Glutamatergic neuron (in vitro differentiated cells): ENCODE data around the gene LMOD1. TPM values are rescaled to one million over a fixed set of nuclear protein-coding genes. Genes with fewer than 3 reads are reported as not detected.
"Not testable (repeated sequence)": the region's sequence is repeated elsewhere in the genome, so short reads cannot be mapped to it uniquely, and the experiment has no call there.

ENCODE experiments used
- DNase-seq: peaks from one replicate; pipeline ENCODE4 v3.0.0; 2022
- H3K27ac Mint-ChIP-seq: one replicate; pipeline ENCODE4 v1.8.0; 2020; ENCODE audit warnings: mild to moderate bottlenecking, mixed read lengths, inconsistent platforms; ENCODE audit not compliant: unreplicated experiment
- H3K27me3 Mint-ChIP-seq: one replicate; pipeline ENCODE4 v1.8.0; 2020; ENCODE audit warnings: mild to moderate bottlenecking, moderate library complexity, mixed read lengths, inconsistent platforms; ENCODE audit not compliant: unreplicated experiment
- H3K36me3 Mint-ChIP-seq: one replicate; pipeline ENCODE4 v1.8.0; 2020; ENCODE audit warnings: mild to moderate bottlenecking, mixed read lengths, inconsistent platforms; ENCODE audit not compliant: unreplicated experiment
- H3K4me1 Mint-ChIP-seq: one replicate; pipeline ENCODE4 v1.8.0; 2020; ENCODE audit warnings: mild to moderate bottlenecking, low read depth, mixed read lengths, inconsistent platforms; ENCODE audit not compliant: unreplicated experiment
- H3K4me3 Mint-ChIP-seq: one replicate; pipeline ENCODE4 v1.8.0; 2020; ENCODE audit warnings: mild to moderate bottlenecking, mixed read lengths, inconsistent platforms; ENCODE audit not compliant: unreplicated experiment
- H3K9me3 Mint-ChIP-seq: one replicate; pipeline ENCODE4 v1.8.0; 2020; ENCODE audit warnings: mild to moderate bottlenecking, moderate library complexity, mixed read lengths, inconsistent platforms; ENCODE audit not compliant: unreplicated experiment
- CTCF ChIP-seq: fragments of 200-600 bp; sonication (generic); IDR thresholded peaks from one replicate; pipeline ENCODE4 v1.5.0; 2021; ENCODE audit not compliant: partially characterized antibody, unreplicated experiment
- total RNA-seq: library from RNA; stranded (reverse); fragmentation: NEBNext Ultra II Directional; extraction: Animal tissue kit (Norgen Biotek cat#: 25700); gene quantifications from one replicate; pipeline ENCODE4 v1.2.1, GENCODE V29; 2021; ENCODE audit not compliant: unreplicated experiment

The LMOD1 gene
- total RNA-seq, 1 donor from 2014 or later, result 0.20 TPM

GRCh38 chr1:201903135-201903534, 43.2 kb downstream of the LMOD1 start:
- Mint-ChIP-seq H3K27ac (no peak overlapping the region), H3K4me3 (no peak overlapping the region), H3K36me3 (no peaks in the 10 kb centered on the region), H3K27me3 (peaks cover 9% of the 10 kb centered on the region), H3K9me3 (peaks cover 6% of the 10 kb centered on the region), H3K4me1 (peaks cover 13% of the 10 kb centered on the region)
- TF ChIP-seq CTCF, result no peak
- no peak for DNase-seq

DNA sequence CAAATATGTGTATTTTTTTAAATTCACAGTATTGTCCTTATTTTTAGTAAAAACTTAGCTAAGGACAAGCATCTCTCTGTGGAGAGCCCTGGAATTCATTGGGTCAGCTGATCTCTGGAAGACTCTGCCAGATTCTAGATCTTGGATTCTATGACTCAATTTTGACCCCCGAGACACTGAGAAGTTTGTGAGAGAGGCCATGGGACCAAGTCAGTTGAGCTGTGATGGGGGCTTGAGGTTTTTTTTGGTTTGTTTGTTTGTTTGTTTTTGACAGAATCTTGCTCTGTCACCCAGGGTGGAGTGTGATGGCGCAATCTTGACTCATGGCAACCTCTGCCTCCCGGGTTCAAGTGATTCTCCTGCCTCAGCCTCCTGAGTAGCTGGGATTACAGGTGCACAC, 44.1 kb downstream of the LMOD1 start:
- H3K36me3 Mint-ChIP-seq, result no peaks in the 10 kb centered on the region
- H3K4me3 Mint-ChIP-seq, result no peak overlapping the region
- peaks cover 13% of the 10 kb centered on the region for H3K4me1 Mint-ChIP-seq
- H3K27ac Mint-ChIP-seq, result no peak overlapping the region
- peaks cover 9% of the 10 kb centered on the region for H3K27me3 Mint-ChIP-seq
- H3K9me3 Mint-ChIP-seq, result peaks cover 7% of the 10 kb centered on the region
- TF ChIP-seq CTCF, result no peak
- DNase-seq, result no peak

DNA sequence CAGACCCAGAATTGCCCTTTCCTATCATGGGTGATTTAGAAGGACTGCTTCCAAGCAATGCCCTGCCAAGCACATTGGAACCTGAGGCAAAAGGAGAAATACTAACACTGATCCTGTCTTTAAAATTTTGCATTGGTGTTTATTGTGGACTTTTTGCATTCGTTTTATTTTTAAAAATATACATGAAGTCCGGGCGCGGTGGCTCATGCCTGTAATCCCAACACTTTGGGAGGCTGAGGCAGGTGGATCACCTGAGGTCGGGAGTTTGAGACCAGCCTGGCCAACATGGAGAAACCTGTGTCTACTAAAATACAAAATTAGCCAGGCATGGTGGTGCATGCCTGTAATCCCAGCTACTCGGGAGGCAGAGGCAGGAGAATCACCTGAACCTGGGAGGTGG, 45.3 kb downstream of the LMOD1 start:
- not testable (repeated sequence) for H3K4me3 Mint-ChIP-seq, H3K4me1 Mint-ChIP-seq, DNase-seq, H3K9me3 Mint-ChIP-seq, H3K27me3 Mint-ChIP-seq, H3K27ac Mint-ChIP-seq, H3K36me3 Mint-ChIP-seq

- no peak for DNase-seq
- Mint-ChIP-seq H3K27me3 (peaks cover 9% of the 10 kb centered on the region), H3K36me3 (no peaks in the 10 kb centered on the region), H3K4me1 (peaks cover 7% of the 10 kb centered on the region), H3K27ac (no peak overlapping the region), H3K9me3 (peaks cover 7% of the 10 kb centered on the region), H3K4me3 (no peak overlapping the region)
- TF ChIP-seq CTCF, result no peak
Observed at GRCh38 chr1:201900476-201900875, 45.9 kb downstream of the LMOD1 start.

DNA sequence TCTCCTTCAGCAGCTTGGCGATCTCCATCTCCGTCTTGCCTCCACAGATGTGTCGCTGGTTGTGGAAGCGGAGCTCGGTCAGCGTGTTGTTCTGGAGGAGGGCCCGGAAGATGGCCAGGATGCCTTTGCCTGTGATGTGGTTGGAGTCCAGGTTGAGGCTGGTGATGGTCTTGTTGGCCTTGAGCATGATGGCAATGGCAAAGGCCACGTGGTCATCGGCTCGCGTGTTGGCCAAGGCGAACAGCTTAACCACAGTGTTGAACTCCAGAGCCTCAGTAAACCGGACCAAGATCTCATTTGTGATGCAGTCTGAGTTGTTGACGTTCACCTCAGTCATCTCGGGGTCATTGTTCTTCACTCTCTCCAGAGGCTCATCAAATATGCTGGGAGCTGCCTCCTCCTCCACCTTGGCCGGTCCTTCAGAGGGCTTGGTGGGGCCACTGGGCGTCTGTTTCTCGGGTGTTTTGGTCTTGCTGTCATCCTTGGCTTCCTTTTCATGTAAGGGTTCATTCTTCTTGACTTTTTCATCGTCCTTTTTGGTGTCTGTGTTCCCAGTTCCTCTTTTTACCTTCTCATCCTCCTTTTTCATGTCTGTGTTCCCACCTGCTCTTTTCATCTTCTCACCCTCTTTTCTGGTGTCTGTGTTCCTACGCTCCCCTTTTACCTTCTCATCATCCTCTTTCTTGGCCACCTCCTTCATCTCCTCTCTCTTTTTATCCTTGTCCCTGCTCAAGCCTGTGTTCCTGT, 46.5 kb downstream of the LMOD1 start:
- H3K4me1 Mint-ChIP-seq, result peaks cover 3% of the 10 kb centered on the region
- H3K4me3 Mint-ChIP-seq, result no peak overlapping the region
- peaks cover 9% of the 10 kb centered on the region for H3K27me3 Mint-ChIP-seq
- H3K9me3 Mint-ChIP-seq, result peaks cover 7% of the 10 kb centered on the region
- no peak for TF ChIP-seq CTCF
- H3K36me3 Mint-ChIP-seq, result no peaks in the 10 kb centered on the region
- DNase-seq, result no peak
- no peak overlapping the region for H3K27ac Mint-ChIP-seq
